Memory B cell (primary cell): Measurements from ENCODE around the gene KIF11.

Experiments
- ATAC-seq: fragments of 150-1000 bp; cut with Tn5 transposase; 2 replicates; pipeline ENCODE4 v1.10.0; 2021; ENCODE audit warnings: low read depth, mild to moderate bottlenecking, moderate library complexity
- DNase-seq, 2 donors: peaks; one replicate each; pipeline ENCODE4 v3.0.0; 2022; ENCODE audit warnings: low spot score in 2 of 2
- H3K27ac Mint-ChIP-seq: one replicate; pipeline ENCODE4 v1.8.0; 2022; ENCODE audit warnings: mild to moderate bottlenecking, moderate library complexity, mixed read lengths
- H3K27me3 Mint-ChIP-seq: one replicate; pipeline ENCODE4 v1.8.0; 2022; ENCODE audit warnings: mixed read lengths
- H3K36me3 Mint-ChIP-seq: one replicate; pipeline ENCODE4 v1.8.0; 2022; ENCODE audit warnings: mild to moderate bottlenecking, mixed read lengths
- H3K4me1 Mint-ChIP-seq: one replicate; pipeline ENCODE4 v1.8.0; 2022; ENCODE audit warnings: mixed read lengths
- H3K4me3 Mint-ChIP-seq: one replicate; pipeline ENCODE4 v1.8.0; 2022; ENCODE audit warnings: mild to moderate bottlenecking, moderate library complexity, mixed read lengths
- H3K9me3 Mint-ChIP-seq: one replicate; pipeline ENCODE4 v1.8.0; 2022; ENCODE audit warnings: mixed read lengths

The KIF11 gene

DNA sequence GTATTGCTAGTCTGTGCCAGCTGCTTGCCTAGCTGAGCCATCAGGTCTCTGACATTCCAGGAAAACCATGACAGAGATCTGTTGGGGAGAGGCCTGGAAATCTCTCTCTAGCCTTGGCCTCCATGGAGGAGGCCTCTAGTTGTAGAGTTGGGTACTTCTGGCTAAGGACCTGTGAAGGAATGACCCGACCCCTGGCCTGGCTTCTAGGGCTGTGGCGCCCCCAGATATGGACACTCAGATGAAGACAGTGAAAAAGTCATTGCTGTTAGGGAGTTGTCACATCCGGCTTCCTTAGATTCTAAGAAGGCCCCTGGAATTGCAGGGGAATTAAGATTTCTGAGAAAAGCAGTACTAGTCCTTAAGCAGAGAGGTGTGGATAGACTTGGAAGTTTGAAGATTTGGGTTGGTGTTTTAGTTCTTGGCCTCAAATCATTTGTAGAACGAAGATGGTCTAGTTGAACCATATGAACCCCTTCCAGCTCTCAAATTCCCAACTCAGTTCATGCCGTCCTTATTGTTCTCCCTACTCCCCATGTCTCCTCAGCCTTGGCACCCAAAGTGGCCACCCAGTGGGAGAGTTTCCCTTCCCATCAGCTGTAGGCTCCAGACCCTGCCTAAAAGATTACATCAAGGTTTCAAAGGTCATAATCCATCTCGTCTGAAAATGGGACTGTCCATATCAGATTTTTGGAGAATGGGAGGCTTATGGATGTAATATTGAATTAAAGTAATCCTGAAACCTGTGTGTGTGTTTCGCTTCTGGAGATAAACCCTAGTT lies 103.9 kb downstream of the KIF11 start:
- no peaks in the 10 kb centered on the region for H3K27me3 Mint-ChIP-seq
- DNase-seq: no peak
- peaks cover 40% of the 10 kb centered on the region for H3K4me1 Mint-ChIP-seq
- no peak overlapping the region for H3K4me3 Mint-ChIP-seq
- peaks cover 20% of the 10 kb centered on the region for H3K36me3 Mint-ChIP-seq
- H3K27ac Mint-ChIP-seq: peak overlapping the region; percentile 83
- no peaks in the 10 kb centered on the region for H3K9me3 Mint-ChIP-seq
- no peak for ATAC-seq

GRCh38 chr10:92697663-92698511 lies 105.0 kb downstream of the KIF11 start:
- peaks cover 11% of the 10 kb centered on the region for H3K36me3 Mint-ChIP-seq
- H3K27me3 Mint-ChIP-seq: no peaks in the 10 kb centered on the region
- peak overlapping the region; percentile 66 for H3K4me3 Mint-ChIP-seq
- peaks cover 39% of the 10 kb centered on the region for H3K4me1 Mint-ChIP-seq
- ATAC-seq (peak; percentile 61), DNase-seq (no peak)
- peak overlapping the region; percentile 76 for H3K27ac Mint-ChIP-seq
- no peaks in the 10 kb centered on the region for H3K9me3 Mint-ChIP-seq

GRCh38 chr10:92699193-92699517 lies 106.2 kb downstream of the KIF11 start:
- no peak for DNase-seq
- ATAC-seq: peak; percentile 2
- Mint-ChIP-seq H3K4me3 (peak overlapping the region; percentile 83), H3K9me3 (no peaks in the 10 kb centered on the region), H3K36me3 (peaks cover 9% of the 10 kb centered on the region), H3K27me3 (no peaks in the 10 kb centered on the region), H3K4me1 (peaks cover 38% of the 10 kb centered on the region), H3K27ac (peak overlapping the region; percentile 62)

DNA sequence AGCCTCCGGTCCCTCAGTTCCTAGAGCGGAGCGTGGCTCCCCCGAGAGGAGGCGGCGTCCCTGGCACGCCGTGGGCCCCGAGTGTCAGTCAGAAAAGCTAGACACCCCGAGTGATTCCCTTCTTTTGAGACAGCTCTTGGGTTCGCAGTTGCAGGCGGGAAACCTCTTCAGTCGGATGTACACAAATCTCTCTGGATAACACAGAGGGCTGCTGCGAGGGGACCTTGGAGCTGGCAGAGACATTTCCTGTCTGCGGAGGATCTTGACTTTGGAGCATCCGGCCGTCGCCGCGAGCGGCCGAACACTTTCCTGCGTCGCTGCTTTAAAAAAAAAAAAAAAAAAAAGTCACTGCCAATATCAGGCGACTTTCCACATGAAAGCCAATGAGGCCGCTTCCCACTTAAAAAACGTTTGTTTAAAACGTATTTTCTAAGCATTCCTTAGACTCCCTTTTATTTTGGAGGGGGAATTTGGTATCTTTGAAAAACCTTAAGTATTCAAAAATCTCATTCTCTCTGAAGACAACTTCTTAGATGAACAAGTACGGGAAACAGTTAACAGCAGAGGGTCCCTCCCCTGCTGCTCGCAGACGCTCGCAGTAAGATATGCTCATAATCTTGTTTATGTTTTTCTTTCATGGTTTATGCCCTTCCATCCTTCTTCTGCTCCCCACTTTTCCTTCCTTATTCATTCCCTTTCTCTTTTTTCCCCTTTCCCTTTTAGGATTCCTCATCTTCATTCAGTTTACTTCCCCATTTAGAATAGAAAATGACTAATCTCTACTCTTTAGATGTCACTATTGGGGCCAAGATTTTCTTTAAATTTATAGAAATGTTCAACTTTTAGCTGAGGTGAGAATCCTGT lies 106.8 kb downstream of the KIF11 start:
- no peaks in the 10 kb centered on the region for H3K9me3 Mint-ChIP-seq
- peak overlapping the region; percentile 83 for H3K4me3 Mint-ChIP-seq
- ATAC-seq: peak; percentile 56
- H3K27ac Mint-ChIP-seq: peak overlapping the region; percentile 67
- H3K4me1 Mint-ChIP-seq: peaks cover 34% of the 10 kb centered on the region
- H3K36me3 Mint-ChIP-seq: peaks cover 4% of the 10 kb centered on the region
- no peaks in the 10 kb centered on the region for H3K27me3 Mint-ChIP-seq
- DNase-seq: peak; percentile 23 to 39

- Mint-ChIP-seq H3K4me3 (peak overlapping the region; percentile 69), H3K27ac (peak overlapping the region; percentile 31)
These were observed 109.5 kb downstream of the KIF11 start for GRCh38 chr10:92702301-92702916.

More at GRCh38 chr10:92702301-92702916, 109.5 kb downstream of the KIF11 start:
- no peaks in the 10 kb centered on the region for H3K36me3 Mint-ChIP-seq
- no peaks in the 10 kb centered on the region for H3K27me3 Mint-ChIP-seq
- H3K9me3 Mint-ChIP-seq: no peaks in the 10 kb centered on the region
- DNase-seq (no peak), ATAC-seq (peak; percentile 41)
- H3K4me1 Mint-ChIP-seq: peaks cover 29% of the 10 kb centered on the region
